B cell (primary cell): ENCODE results near the gene GNE.

Source experiments
- CTCF ChIP-seq: fragments of 200-600 bp; IDR thresholded peaks from one replicate; pipeline ENCODE4 v1.8.0; 2022; ENCODE audit warnings: antibody characterized with exemption, mild to moderate bottlenecking
- EZH2 ChIP-seq: IDR thresholded peaks from 2 replicates; pipeline ENCODE4 v1.6.1; 2012; ENCODE audit warnings: borderline replicate concordance, low read depth, mild to moderate bottlenecking, moderate library complexity, low read length; ENCODE audit not compliant: insufficient read depth, poor library complexity, severe bottlenecking

GRCh38 chr9:36217256-36217968 is 40.8 kb downstream of the GNE start:
- no peak for TF ChIP-seq CTCF
- no peak for TF ChIP-seq EZH2
